ENCODE data around the gene PSAP.

DNA sequence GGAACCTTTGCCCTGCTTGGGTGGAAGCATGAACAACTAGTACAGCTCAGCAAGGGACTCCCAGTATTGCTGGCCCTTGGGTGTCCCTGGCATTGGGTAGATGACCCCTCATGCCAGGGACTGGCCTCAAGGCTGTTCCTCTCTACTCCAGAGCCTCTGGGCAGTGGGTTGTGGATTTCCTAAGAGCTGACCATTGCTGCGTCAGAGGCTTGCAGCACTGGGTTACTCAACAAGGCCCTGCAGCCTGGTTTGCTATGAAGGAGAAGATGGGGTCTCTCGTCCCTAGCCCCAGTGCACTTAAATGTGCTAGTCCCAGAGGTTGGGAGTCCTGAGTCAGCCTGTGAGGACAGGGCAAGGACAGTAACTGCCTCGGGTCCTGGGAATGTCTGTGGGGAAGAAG, 80.3 kb downstream of the PSAP start:
- TF ChIP-seq, protein P1, sequence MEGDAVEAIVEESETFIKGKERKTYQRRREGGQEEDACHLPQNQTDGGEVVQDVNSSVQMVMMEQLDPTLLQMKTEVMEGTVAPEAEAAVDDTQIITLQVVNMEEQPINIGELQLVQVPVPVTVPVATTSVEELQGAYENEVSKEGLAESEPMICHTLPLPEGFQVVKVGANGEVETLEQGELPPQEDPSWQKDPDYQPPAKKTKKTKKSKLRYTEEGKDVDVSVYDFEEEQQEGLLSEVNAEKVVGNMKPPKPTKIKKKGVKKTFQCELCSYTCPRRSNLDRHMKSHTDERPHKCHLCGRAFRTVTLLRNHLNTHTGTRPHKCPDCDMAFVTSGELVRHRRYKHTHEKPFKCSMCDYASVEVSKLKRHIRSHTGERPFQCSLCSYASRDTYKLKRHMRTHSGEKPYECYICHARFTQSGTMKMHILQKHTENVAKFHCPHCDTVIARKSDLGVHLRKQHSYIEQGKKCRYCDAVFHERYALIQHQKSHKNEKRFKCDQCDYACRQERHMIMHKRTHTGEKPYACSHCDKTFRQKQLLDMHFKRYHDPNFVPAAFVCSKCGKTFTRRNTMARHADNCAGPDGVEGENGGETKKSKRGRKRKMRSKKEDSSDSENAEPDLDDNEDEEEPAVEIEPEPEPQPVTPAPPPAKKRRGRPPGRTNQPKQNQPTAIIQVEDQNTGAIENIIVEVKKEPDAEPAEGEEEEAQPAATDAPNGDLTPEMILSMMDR (IDR thresholded peaks at IDR 0.05; ENCODE audit: low read depth, low read length): no peak
- no peak for TF ChIP-seq EZH2phosphoT487 (IDR thresholded peaks at IDR 0.05; ENCODE audit: low read depth)

All from OCI-LY3 (cell line).